Panc1 (cell line): ENCODE results near the gene NCS1. TPM values are rescaled to one million over a fixed set of nuclear protein-coding genes. Genes with fewer than 3 reads are reported as not detected.

ENCODE experiments used
- ATAC-seq: fragments of 200-7000 bp; cut with Tn5 transposase; 2 replicates; pipeline ENCODE4 v1.9.1; 2020; ENCODE audit warnings: mild to moderate bottlenecking, moderate library complexity
- BruUV-seq: library from RNA; stranded (reverse); fragments of 400-500 nt; replicated peaks from 2 replicates; lab custom pipeline; 2021; lab: Mats Ljungman, UMichigan
- CTCF ChIA-PET: fragments of 300-600 bp; sonication (Branson Sonifier 250); formaldehyde crosslinking; loops from one replicate; lab custom pipeline; 2022; ENCODE audit warnings: antibody characterized with exemption; lab: Charles Lee
- POLR2A ChIA-PET: fragments of 300-600 bp; sonication (Branson Sonifier 250); formaldehyde crosslinking; loops from one replicate; lab custom pipeline; 2022; ENCODE audit warnings: antibody characterized with exemption; lab: Charles Lee
- DNase-seq: peaks from one replicate; pipeline ENCODE4 v3.0.0-alpha.2; 2010; ENCODE audit warnings: low read depth, low spot score
- H3K27ac ChIP-seq: 2 replicates; pipeline ENCODE4 v1.5.1; 2011; ENCODE audit warnings: mild to moderate bottlenecking, low read length, inconsistent platforms
- H3K27me3 ChIP-seq: fragments of 200-500 bp; sonication (Bioruptor generic); 2 replicates; pipeline ENCODE4 v1.6.0; 2014; ENCODE audit warnings: low read length, inconsistent platforms; ENCODE audit not compliant: control insufficient read depth, insufficient read depth
- H3K36me3 ChIP-seq: fragments of 200-500 bp; sonication (Bioruptor generic); 2 replicates; pipeline ENCODE4 v1.5.1; 2014; ENCODE audit warnings: inconsistent platforms, mild to moderate bottlenecking, low read length, moderate library complexity; ENCODE audit not compliant: control insufficient read depth, insufficient read depth
- H3K4me1 ChIP-seq: 2 replicates; pipeline ENCODE4 v1.5.1; 2011; ENCODE audit warnings: inconsistent platforms, mild to moderate bottlenecking, low read length, moderate library complexity; ENCODE audit not compliant: control insufficient read depth, insufficient read depth
- H3K4me3 ChIP-seq, 2 experiments: 2 replicates each; pipeline ENCODE4 v1.5.1; 2011 to 2012; ENCODE audit warnings: low read depth in 2 of 2, low read length in 2 of 2, mild to moderate bottlenecking in 2 of 2, inconsistent platforms in 1 of 2, moderate library complexity in 1 of 2
- H3K9me3 ChIP-seq: fragments of 200-500 bp; sonication (Bioruptor generic); 2 replicates; pipeline ENCODE4 v1.5.1; 2014; ENCODE audit warnings: low read depth, mild to moderate bottlenecking, inconsistent platforms, low read length, moderate library complexity; ENCODE audit not compliant: control insufficient read depth, insufficient read depth
- POLR2AphosphoS5 ChIP-seq: IDR thresholded peaks from 2 replicates; pipeline ENCODE4 v1.6.1; 2012; ENCODE audit warnings: mild to moderate bottlenecking, low read depth, low read length, moderate library complexity
- REST ChIP-seq, 2 experiments: IDR thresholded peaks; 2 replicates each; pipeline ENCODE4 v1.6.1; 2011 to 2012; ENCODE audit warnings: low read depth in 2 of 2, control low read depth in 1 of 2, low read length in 1 of 2, mild to moderate bottlenecking in 1 of 2, moderate library complexity in 1 of 2; ENCODE audit not compliant: insufficient read depth in 1 of 2
- SIN3A ChIP-seq: IDR thresholded peaks from 2 replicates; pipeline ENCODE4 v1.6.1; 2012; ENCODE audit warnings: low read depth, mild to moderate bottlenecking, low read length, moderate library complexity, borderline replicate concordance; ENCODE audit not compliant: insufficient read depth
- TCF7L2 ChIP-seq: IDR thresholded peaks from 2 replicates; pipeline ENCODE4 v1.6.1; 2011; ENCODE audit warnings: mild to moderate bottlenecking, low read depth, low read length, inconsistent platforms
- in situ Hi-C: cut with HindIII; loops from 2 replicates; pipeline ENCODE4 v1.10.0; 2016; ENCODE audit warnings: low sequenced_read_pairs, low pct_unique_long_range_greater_than_20kb
- intact Hi-C: fragments of 100-400 bp; cut with micrococcal nuclease; formaldehyde crosslinking; loops from one replicate; pipeline ENCODE4 v1.10.0; 2022; ENCODE audit not compliant: unreplicated experiment
- total RNA-seq: library from RNA; stranded (reverse); gene quantifications from one replicate; pipeline ENCODE4 v1.2.1, GENCODE V29; 2021; ENCODE audit not compliant: unreplicated experiment
- TF ChIP-seq, protein P1 (sequence below): fragments of 450-650 bp; IDR thresholded peaks from 2 replicates; pipeline ENCODE4 v1.5.1; 2017; ENCODE audit warnings: mild to moderate bottlenecking

The NCS1 gene
- total RNA-seq, 1 experiment from 2014 or later = 31.6 TPM

DNA sequence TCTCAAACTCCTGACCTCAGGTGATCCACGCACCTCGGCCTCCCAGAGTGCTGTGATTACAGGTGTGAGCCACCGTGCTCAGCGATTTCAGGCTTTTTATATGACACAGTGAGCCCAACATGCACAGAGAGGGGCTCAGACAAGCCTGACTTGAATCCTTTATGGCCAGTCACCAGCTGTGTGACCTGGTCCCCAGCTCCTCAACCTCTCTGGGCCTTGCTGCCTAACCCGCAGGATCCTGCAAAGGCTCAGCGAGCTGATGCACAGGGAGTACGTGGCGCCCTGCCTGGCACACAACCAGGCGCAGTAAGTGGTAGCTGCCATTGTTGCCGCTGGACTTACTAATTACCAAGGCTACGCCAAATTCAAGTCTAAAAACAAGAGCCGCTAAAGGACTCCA, 16.6 kb upstream of the NCS1 start:
- ChIA-PET POLR2A (no interaction called here), CTCF (interaction anchor here (0.7 kb wide), 1 partner anchor 90 kb away, joined by 5 read pairs; no protein-coding TSS in a partner anchor)
- ATAC-seq (no peak), DNase-seq (no peak)
- Histone ChIP-seq H3K36me3 (no peaks in the 10 kb centered on the region), H3K27ac (no peak overlapping the region), H3K4me1 (no peaks in the 10 kb centered on the region), H3K27me3 (no peaks in the 10 kb centered on the region), H3K4me3 (no peak overlapping the region), H3K9me3 (no peaks in the 10 kb centered on the region)
- no TSS peak for BruUV-seq
- TF ChIP-seq TCF7L2 (no peak), REST (IDR thresholded peaks at IDR 0.05; ENCODE audit: insufficient read depth in 1 of 2, low read depth in 2 of 2, low read length in 1 of 2) (no peak), POLR2AphosphoS5 (no peak)
- TF ChIP-seq, protein P1, sequence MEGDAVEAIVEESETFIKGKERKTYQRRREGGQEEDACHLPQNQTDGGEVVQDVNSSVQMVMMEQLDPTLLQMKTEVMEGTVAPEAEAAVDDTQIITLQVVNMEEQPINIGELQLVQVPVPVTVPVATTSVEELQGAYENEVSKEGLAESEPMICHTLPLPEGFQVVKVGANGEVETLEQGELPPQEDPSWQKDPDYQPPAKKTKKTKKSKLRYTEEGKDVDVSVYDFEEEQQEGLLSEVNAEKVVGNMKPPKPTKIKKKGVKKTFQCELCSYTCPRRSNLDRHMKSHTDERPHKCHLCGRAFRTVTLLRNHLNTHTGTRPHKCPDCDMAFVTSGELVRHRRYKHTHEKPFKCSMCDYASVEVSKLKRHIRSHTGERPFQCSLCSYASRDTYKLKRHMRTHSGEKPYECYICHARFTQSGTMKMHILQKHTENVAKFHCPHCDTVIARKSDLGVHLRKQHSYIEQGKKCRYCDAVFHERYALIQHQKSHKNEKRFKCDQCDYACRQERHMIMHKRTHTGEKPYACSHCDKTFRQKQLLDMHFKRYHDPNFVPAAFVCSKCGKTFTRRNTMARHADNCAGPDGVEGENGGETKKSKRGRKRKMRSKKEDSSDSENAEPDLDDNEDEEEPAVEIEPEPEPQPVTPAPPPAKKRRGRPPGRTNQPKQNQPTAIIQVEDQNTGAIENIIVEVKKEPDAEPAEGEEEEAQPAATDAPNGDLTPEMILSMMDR = no peak
- in situ Hi-C loops (no loop called here), intact Hi-C loops (no loop called here)

GRCh38 chr9:130156672-130157071, 15.5 kb upstream of the NCS1 start:
- H3K36me3 ChIP-seq = no peaks in the 10 kb centered on the region
- no peaks in the 10 kb centered on the region for H3K4me1 ChIP-seq
- DNase-seq (no peak), ATAC-seq (peak; percentile 78)
- BruUV-seq = no TSS peak
- ChIA-PET CTCF (interaction anchor here (1.0 kb wide), 1 partner anchor 79 kb away, joined by 4 read pairs; no protein-coding TSS in a partner anchor), POLR2A (interaction anchor here (0.8 kb wide), 1 partner anchor 11 kb away, joined by 31 read pairs; no protein-coding TSS in a partner anchor)
- intact Hi-C loops (no loop called here), in situ Hi-C loops (no loop called here)
- H3K27ac ChIP-seq = no peak overlapping the region
- H3K4me3 ChIP-seq = no peak overlapping the region
- TF ChIP-seq REST (IDR thresholded peaks at IDR 0.05; ENCODE audit: insufficient read depth in 1 of 2, low read depth in 2 of 2, low read length in 1 of 2) = no peak
- no peak for TF ChIP-seq SIN3A
- no peak for TF ChIP-seq POLR2AphosphoS5
- no peak for TF ChIP-seq TCF7L2
- TF ChIP-seq, protein P1 = no peak; the same call in 1 of the 2 replicates
- H3K9me3 ChIP-seq = no peaks in the 10 kb centered on the region
- no peaks in the 10 kb centered on the region for H3K27me3 ChIP-seq
